ENCODE data around the gene GMDS. TPM values are rescaled to one million over a fixed set of nuclear protein-coding genes. Genes with fewer than 3 reads are reported as not detected.

The GMDS gene
- total RNA-seq, 8 experiments from 2014 or later: 4.5 to 61.7 (median 6.9) TPM

DNA sequence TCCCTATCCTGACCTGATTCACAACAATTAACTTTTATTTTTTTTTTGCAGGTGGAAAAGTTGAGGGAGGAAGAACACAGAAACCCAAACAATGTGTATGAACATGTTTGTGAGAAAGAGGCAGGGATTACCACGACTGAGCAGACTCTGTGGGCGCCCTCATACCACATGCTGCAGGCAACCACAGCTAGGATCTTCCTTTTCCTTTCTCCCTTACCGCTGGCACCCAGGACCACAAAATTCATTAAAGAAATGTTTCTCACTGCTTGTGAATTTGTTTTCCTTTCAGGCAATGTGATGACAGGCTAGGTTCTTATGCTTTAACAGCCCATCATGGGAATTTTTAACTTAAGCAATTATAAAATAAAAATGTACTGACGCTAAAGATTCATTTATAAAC, 287.1 kb downstream of the GMDS start:
- ATAC-seq (replicated peaks in 6 of 8): no peak
- Histone ChIP-seq H3K4me3 (no peak overlapping the region), H3K27ac (no peak overlapping the region), H3K4me1 (replicated peaks in 1 of 2) (peaks cover 0 to 9% of the 10 kb centered on the region in 2 donors)
- 60 to 100% (median 75%) methylated on average over 1 to 4 of the region's 4 CpGs for WGBS, 10 experiments
- in situ Hi-C loops (cut with MboI; ENCODE audit: low pct_unique_long_range_greater_than_20kb in 2 of 9, low sequenced_read_pairs in 9 of 9, unreplicated experiment in 9 of 9): no loop called here

DNA sequence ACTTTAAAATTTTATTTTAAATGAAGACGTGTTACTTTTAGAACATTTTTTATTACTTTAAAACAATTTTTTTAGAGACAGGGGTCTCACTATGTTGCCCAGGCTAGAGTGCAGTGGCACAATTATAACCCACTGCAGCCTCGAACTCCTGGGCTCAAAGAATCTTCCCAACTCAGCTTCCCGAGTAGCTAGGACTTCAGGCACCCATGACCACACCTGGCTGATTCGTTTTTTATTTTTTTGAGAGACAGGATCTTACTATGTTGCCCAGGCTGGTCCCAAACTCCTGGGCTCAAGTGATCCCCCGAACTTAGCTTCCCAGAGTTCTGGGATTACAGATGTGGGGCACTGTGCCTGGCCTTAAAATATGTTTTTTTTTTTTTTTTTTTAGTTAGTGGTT, 287.7 kb downstream of the GMDS start:
- Histone ChIP-seq H3K4me3 (no peak overlapping the region), H3K4me1 (replicated peaks in 1 of 2) (peaks cover 0 to 9% of the 10 kb centered on the region in 2 donors), H3K27ac (no peak overlapping the region)
- in situ Hi-C loops (cut with MboI; ENCODE audit: low pct_unique_long_range_greater_than_20kb in 2 of 9, low sequenced_read_pairs in 9 of 9, unreplicated experiment in 9 of 9): no loop called here
- ATAC-seq (replicated peaks in 6 of 8): no peak
- WGBS, 10 experiments: 44 to 100% (median 80%) methylated on average over 1 to 5 of the region's 5 CpGs; no CpG with 5 or more reads in 2 of the 10 experiments

DNA sequence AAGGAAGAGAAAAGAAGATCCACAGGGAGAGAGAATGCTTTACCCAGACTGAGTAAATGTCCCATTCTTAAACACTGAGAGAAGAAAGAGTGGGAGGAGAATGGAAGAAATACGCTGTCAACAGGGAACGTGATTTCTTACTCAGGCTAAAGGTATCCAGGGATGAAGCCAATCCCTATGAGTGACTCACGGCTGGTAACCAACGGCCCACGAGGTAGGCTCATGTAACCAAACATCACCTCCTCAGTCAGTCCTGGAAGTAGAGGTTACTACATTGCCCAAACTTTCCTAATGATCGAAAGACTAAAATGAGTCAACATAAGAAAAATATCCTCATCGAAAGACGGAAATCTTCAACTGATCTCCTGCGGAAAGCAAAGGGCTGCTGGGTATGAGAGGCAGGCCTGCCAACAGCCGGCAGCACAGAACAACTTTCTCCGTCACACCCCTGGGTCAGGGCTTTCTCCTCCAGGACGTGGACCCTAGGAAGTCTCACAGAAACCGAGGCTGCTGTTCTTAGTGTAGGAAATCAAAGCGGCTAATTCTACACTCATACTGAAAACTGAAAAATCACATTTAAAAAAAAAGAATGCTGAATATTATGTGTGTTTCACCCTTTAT, 292.6 kb downstream of the GMDS start:
- H3K27ac ChIP-seq: no peak overlapping the region
- WGBS, 10 experiments: 15 to 100% (median 82%) methylated on average over 3 to 14 of the region's 14 CpGs
- in situ Hi-C loops (cut with MboI; ENCODE audit: low pct_unique_long_range_greater_than_20kb in 2 of 9, low sequenced_read_pairs in 9 of 9, unreplicated experiment in 9 of 9): no loop called here
- peak in 2 of 8 experiments; percentile 26 to 54 for ATAC-seq (replicated peaks in 6 of 8)
- no peak overlapping the region for H3K4me3 ChIP-seq
- no peaks in the 10 kb centered on the region for H3K4me1 ChIP-seq (replicated peaks in 1 of 2)

GRCh38 chr6:1950631-1951030, 294.8 kb downstream of the GMDS start:
- ATAC-seq (replicated peaks in 6 of 8): no peak
- Histone ChIP-seq H3K4me1 (replicated peaks in 1 of 2) (no peaks in the 10 kb centered on the region), H3K27ac (no peak overlapping the region), H3K4me3 (no peak overlapping the region)
- WGBS, 10 experiments: 60 to 100% (median 82%) methylated on average over 1 to 6 of the region's 6 CpGs; no CpG with 5 or more reads in 1 of the 10 experiments
- in situ Hi-C loops (cut with MboI; ENCODE audit: low pct_unique_long_range_greater_than_20kb in 2 of 9, low sequenced_read_pairs in 9 of 9, unreplicated experiment in 9 of 9): no loop called here

GRCh38 chr6:1949538-1949937, 295.9 kb downstream of the GMDS start:
- H3K27ac ChIP-seq: no peak overlapping the region
- in situ Hi-C loops (cut with MboI; ENCODE audit: low pct_unique_long_range_greater_than_20kb in 2 of 9, low sequenced_read_pairs in 9 of 9, unreplicated experiment in 9 of 9): no loop called here
- 94 to 100% (median 100%) methylated on average over 1 to 2 of the region's 2 CpGs; no CpG with 5 or more reads in 2 of the 10 experiments for WGBS, 10 experiments

DNA sequence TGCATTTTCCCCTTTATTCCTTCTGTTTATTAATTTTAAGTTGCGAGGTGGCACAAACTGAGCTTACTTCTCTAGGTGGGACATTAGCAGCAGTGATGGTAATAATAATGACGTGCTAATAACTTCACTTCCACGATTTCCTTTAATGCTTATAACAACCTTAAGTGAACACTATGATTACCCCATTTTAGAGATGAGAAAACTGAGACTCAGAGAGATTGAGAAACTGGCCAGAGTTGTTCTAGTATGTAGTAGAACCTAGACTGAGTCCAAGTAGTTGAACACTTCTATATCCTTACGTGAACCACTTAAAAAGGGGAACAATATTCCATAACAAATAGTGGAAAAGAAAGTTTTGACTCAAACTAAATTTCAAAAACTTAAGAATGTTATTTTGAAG, 297.5 kb downstream of the GMDS start:
- WGBS, 10 experiments: 87 to 97% (median 92%) methylated on average over 3 to 4 of the region's 4 CpGs
- no peak for ATAC-seq (replicated peaks in 6 of 8)
- Histone ChIP-seq H3K4me1 (replicated peaks in 1 of 2) (no peaks in the 10 kb centered on the region), H3K4me3 (no peak overlapping the region), H3K27ac (no peak overlapping the region)
- in situ Hi-C loops (cut with MboI; ENCODE audit: low pct_unique_long_range_greater_than_20kb in 2 of 9, low sequenced_read_pairs in 9 of 9, unreplicated experiment in 9 of 9): no loop called here

More at GRCh38 chr6:1949538-1949937, 295.9 kb downstream of the GMDS start:
- Histone ChIP-seq H3K4me3 (no peak overlapping the region), H3K4me1 (replicated peaks in 1 of 2) (no peaks in the 10 kb centered on the region)
- no peak for ATAC-seq (replicated peaks in 6 of 8)

DNA sequence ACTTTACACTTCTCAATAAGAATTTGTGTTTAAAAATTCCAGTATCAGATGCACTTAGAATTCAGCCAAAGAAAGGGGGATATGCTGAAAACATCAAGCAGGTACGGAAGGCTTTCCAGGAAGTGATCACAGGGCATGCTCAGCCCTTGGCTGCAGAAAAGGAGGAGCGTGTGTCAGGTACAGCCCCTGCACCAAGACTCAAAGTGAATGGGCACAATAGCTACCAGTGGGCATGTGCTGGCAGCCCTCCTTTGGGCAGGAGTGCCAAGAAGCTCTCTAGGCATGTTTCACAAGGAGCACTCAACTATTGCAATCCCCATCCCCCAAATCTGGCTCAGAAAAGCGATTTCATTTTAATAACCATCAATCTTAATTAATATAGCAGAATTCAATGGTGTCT, 298.8 kb downstream of the GMDS start:
- no peak for ATAC-seq (replicated peaks in 6 of 8)
- 67 to 93% (median 82%) methylated on average over 1 to 3 of the region's 3 CpGs; no CpG with 5 or more reads in 3 of the 10 experiments for WGBS, 10 experiments
- Histone ChIP-seq H3K4me1 (replicated peaks in 1 of 2) (no peaks in the 10 kb centered on the region), H3K4me3 (no peak overlapping the region), H3K27ac (no peak overlapping the region)
- in situ Hi-C loops (cut with MboI; ENCODE audit: low pct_unique_long_range_greater_than_20kb in 2 of 9, low sequenced_read_pairs in 9 of 9, unreplicated experiment in 9 of 9): no loop called here

DNA sequence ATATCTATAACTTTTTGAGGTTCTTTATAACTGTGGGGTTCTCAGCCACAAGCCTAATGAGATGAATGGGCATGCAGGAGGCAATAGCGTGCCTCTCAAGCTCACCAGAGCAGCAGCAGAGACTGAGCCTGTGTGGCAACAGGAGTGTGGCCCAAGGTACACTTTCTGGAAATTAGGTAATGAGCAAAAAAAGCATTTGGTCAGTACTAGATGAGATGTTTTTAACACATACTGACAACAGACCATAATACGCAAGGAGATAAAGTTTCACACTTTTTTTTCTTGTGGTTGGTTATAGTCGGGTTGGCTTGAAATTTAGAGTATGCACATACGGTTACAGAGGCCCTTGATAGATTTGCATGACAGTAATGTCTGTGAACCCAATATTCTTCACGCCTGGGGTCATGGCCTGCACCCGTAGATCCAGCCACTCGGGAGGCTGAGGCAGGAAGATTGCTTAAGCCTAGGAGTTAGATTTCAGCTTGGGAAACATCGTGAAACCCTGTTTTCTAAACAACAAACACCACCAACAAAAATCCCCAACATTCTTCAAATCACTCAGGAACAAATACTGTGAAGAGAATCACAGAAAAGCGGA, 300.1 kb downstream of the GMDS start:
- in situ Hi-C loops (cut with MboI; ENCODE audit: low pct_unique_long_range_greater_than_20kb in 2 of 9, low sequenced_read_pairs in 9 of 9, unreplicated experiment in 9 of 9): no loop called here
- WGBS, 10 experiments: 50 to 86% (median 67%) methylated on average over 4 to 9 of the region's 9 CpGs; no CpG with 5 or more reads in 1 of the 10 experiments
- no peak overlapping the region for H3K27ac ChIP-seq

DNA sequence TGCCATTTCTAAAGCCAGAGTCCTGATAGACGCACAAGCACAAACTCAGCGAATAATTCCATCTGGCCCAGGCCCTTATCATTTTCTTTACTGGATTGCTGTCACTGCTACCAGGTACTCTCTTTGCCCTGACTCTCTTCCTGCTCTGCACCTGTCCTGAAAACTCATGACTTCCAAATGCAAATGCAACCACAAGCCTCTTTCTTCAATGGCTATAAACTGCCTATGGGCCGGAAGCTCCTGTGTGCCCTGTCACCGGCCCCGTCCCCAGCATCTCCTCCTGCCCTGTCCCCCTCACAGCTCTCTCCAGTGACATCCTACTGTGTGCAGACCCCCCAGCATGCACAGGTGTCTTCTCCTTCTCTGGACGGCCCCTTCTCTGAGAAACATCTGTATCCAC, 302.6 kb downstream of the GMDS start:
- 94 to 100% (median 100%) methylated on average over 1 to 5 of the region's 6 CpGs; no CpG with 5 or more reads in 1 of the 10 experiments for WGBS, 10 experiments
- Histone ChIP-seq H3K4me3 (no peak overlapping the region), H3K27ac (no peak overlapping the region), H3K4me1 (replicated peaks in 1 of 2) (no peaks in the 10 kb centered on the region)
- ATAC-seq (replicated peaks in 6 of 8): no peak
- in situ Hi-C loops (cut with MboI; ENCODE audit: low pct_unique_long_range_greater_than_20kb in 2 of 9, low sequenced_read_pairs in 9 of 9, unreplicated experiment in 9 of 9): no loop called here

More for the DNA sequence above, 300.1 kb downstream of the GMDS start:
- Histone ChIP-seq H3K4me1 (replicated peaks in 1 of 2) (no peaks in the 10 kb centered on the region), H3K4me3 (no peak overlapping the region)
- no peak for ATAC-seq (replicated peaks in 6 of 8)

DNA sequence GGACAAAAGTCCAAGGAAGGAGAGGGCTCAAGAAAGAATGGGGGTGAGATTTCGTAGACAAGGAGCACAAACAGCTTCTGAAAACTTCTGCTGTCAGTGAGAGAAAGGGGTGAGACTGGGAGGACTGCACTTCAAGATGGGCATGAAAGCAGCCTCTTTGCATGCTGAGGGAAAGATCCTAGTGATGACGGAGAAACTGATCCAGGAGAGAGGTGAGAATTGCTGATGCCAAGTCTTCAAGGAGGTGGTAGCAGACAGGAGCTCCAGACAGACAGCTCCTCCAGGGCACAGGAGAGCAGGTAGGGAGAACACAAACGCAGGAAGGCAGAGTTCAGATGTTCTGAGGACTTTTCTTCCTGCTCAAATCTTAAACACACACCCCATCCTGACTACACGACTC, 303.9 kb downstream of the GMDS start:
- WGBS, 10 experiments: 68 to 100% (median 79%) methylated on average over 1 to 4 of the region's 4 CpGs; no CpG with 5 or more reads in 4 of the 10 experiments
- no peak overlapping the region for H3K27ac ChIP-seq
- in situ Hi-C loops (cut with MboI; ENCODE audit: low pct_unique_long_range_greater_than_20kb in 2 of 9, low sequenced_read_pairs in 9 of 9, unreplicated experiment in 9 of 9): no loop called here

DNA sequence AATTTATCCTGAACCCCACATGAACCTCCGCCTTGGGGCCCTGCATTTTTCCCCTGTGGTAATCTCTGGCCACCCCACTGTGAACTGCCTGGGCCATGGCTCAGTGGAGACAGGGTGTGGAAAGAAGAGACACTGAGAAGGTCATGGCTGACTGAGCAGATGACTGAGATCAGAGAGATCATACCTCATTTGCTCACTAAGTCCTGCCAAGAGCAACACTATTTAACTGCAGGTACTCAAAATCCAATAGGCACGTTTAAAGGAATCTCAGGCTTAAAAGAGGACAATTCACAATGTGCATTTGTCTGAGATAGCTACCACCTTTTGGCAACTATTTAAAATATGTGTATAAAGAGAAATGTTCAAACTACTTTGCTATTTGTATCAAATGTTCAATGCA, 305.0 kb downstream of the GMDS start:
- ATAC-seq (replicated peaks in 6 of 8): peak in 3 of 8 experiments; percentile 50 to 79 (median 59)
- no peak overlapping the region for H3K27ac ChIP-seq

More for the DNA sequence above, 303.9 kb downstream of the GMDS start:
- H3K4me3 ChIP-seq: no peak overlapping the region
- H3K4me1 ChIP-seq (replicated peaks in 1 of 2): no peaks in the 10 kb centered on the region
- no peak for ATAC-seq (replicated peaks in 6 of 8)

DNA sequence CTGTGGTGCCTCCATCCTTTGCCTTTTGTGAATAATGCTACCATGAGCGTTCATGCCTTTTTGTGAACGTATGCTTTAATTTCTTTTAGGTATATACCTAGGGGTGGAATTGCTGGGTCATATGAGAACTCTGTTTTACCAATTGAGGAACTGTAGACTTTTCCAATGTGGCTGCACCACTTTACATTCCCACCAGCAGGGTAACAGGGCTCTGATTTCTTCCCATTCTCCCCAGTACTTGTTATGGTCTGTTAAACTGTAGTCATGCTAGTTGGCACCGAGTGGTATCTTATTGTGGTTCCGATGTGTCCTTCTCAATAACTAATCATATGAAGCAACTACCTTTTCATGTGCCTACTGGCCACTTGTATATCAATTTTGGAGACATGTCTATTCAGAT, 312.1 kb downstream of the GMDS start:
- H3K4me1 ChIP-seq (replicated peaks in 1 of 2): no peaks in the 10 kb centered on the region
- no peak overlapping the region for H3K4me3 ChIP-seq
- 68 to 100% (median 100%) methylated on average over 1 to 4 of the region's 4 CpGs for WGBS, 10 experiments
- no peak for ATAC-seq (replicated peaks in 6 of 8)
- in situ Hi-C loops (cut with MboI; ENCODE audit: low pct_unique_long_range_greater_than_20kb in 2 of 9, low sequenced_read_pairs in 9 of 9, unreplicated experiment in 9 of 9): no loop called here
- H3K27ac ChIP-seq: no peak overlapping the region

More for the DNA sequence above, 305.0 kb downstream of the GMDS start:
- WGBS, 10 experiments: 44 to 86% (median 77%) methylated on average over 1 to 2 of the region's 2 CpGs; no CpG with 5 or more reads in 4 of the 10 experiments
- no peak overlapping the region for H3K4me3 ChIP-seq
- in situ Hi-C loops (cut with MboI; ENCODE audit: low pct_unique_long_range_greater_than_20kb in 2 of 9, low sequenced_read_pairs in 9 of 9, unreplicated experiment in 9 of 9): no loop called here
- no peaks in the 10 kb centered on the region for H3K4me1 ChIP-seq (replicated peaks in 1 of 2)

- 80 to 100% (median 94%) methylated on average over 1 to 4 of the region's 5 CpGs; no CpG with 5 or more reads in 2 of the 10 experiments for WGBS, 10 experiments
- in situ Hi-C loops (cut with MboI; ENCODE audit: low pct_unique_long_range_greater_than_20kb in 2 of 9, low sequenced_read_pairs in 9 of 9, unreplicated experiment in 9 of 9): no loop called here
- H3K27ac ChIP-seq: no peak overlapping the region
- H3K4me1 ChIP-seq (replicated peaks in 1 of 2): no peaks in the 10 kb centered on the region
- no peak overlapping the region for H3K4me3 ChIP-seq
- no peak for ATAC-seq (replicated peaks in 6 of 8)
Observed at GRCh38 chr6:1931817-1932216, 313.6 kb downstream of the GMDS start.

Data from motor neuron (in vitro differentiated cells).